Smooth muscle cell (in vitro differentiated cells): Measurements from ENCODE around the gene SCARF2. TPM values are rescaled to one million over a fixed set of nuclear protein-coding genes. Genes with fewer than 3 reads are reported as not detected.

ENCODE experiments used
- DNase-seq: peaks from one replicate; lab custom pipeline; 2025; ENCODE audit not compliant: unreplicated experiment; lab: John Stamatoyannopoulos, UW
- H2AFZ ChIP-seq: fragments of 200-600 bp; sonication (generic); 2 replicates; pipeline ENCODE4 v1.6.0; 2016; ENCODE audit warnings: antibody characterized with exemption, low read depth, mild to moderate bottlenecking
- H3F3A ChIP-seq: fragments of 200-600 bp; sonication (generic); 2 replicates; pipeline ENCODE4 v1.6.0; 2017; ENCODE audit warnings: antibody characterized with exemption, low read depth
- H3K27ac ChIP-seq: fragments of 200-600 bp; sonication (generic); 2 replicates; pipeline ENCODE4 v1.5.1; 2016; ENCODE audit warnings: low read depth, mild to moderate bottlenecking
- H3K27me3 ChIP-seq: fragments of 200-600 bp; sonication (generic); 2 replicates; pipeline ENCODE4 v1.6.1; 2016; ENCODE audit warnings: low read depth, mild to moderate bottlenecking
- H3K36me3 ChIP-seq: fragments of 200-600 bp; sonication (generic); 2 replicates; pipeline ENCODE4 v1.5.1; 2016; ENCODE audit warnings: low read depth
- H3K4me1 ChIP-seq: fragments of 200-600 bp; sonication (generic); 2 replicates; pipeline ENCODE4 v1.5.1; 2016; ENCODE audit warnings: low read depth
- H3K4me2 ChIP-seq: fragments of 200-600 bp; sonication (generic); 2 replicates; pipeline ENCODE4 v1.6.0; 2016; ENCODE audit warnings: mild to moderate bottlenecking
- H3K4me3 ChIP-seq: fragments of 200-600 bp; sonication (generic); 2 replicates; pipeline ENCODE4 v1.5.1; 2016; ENCODE audit warnings: mild to moderate bottlenecking
- H3K79me2 ChIP-seq: fragments of 200-600 bp; sonication (generic); 2 replicates; pipeline ENCODE4 v1.6.0; 2016; ENCODE audit warnings: low read depth, mild to moderate bottlenecking
- H3K9ac ChIP-seq: fragments of 200-600 bp; sonication (generic); 2 replicates; pipeline ENCODE4 v1.6.0; 2016; ENCODE audit warnings: low read depth
- H3K9me3 ChIP-seq: fragments of 200-600 bp; sonication (generic); replicated peaks from 2 replicates; pipeline ENCODE4 v1.5.1; 2016; ENCODE audit warnings: low read depth
- H4K20me1 ChIP-seq: fragments of 200-600 bp; sonication (generic); 2 replicates; pipeline ENCODE4 v1.6.0; 2016; ENCODE audit warnings: low read depth
- CTCF ChIP-seq: fragments of 200-600 bp; sonication (generic); IDR thresholded peaks from 2 replicates; pipeline ENCODE4 v1.5.1; 2017; ENCODE audit warnings: borderline replicate concordance, mild to moderate bottlenecking, antibody characterized with exemption; ENCODE audit not compliant: insufficient read depth, poor library complexity, severe bottlenecking
- WGBS: methylation state at CpG from one replicate; pipeline ENCODE4 v1.1.7; 2016; ENCODE audit warnings: low lambda C conversion rate; 5-methylcytosine and 5-hydroxymethylcytosine counted together
- polyA plus RNA-seq: library from polyadenylated mRNA; unstranded; fragments of >200 nt; fragmentation: Nextera tagmentation; extraction: Ambion mirVana; gene quantifications from 2 replicates; pipeline ENCODE4 v1.2.1, GENCODE V29; 2016
- total RNA-seq: library from RNA; depleted of rRNA; stranded (reverse); fragments of >200 nt; gene quantifications from 2 replicates; pipeline ENCODE4 v1.2.3, GENCODE V29; 2014

The SCARF2 gene
- total and polyA plus RNA-seq, 2 experiments from 2014 or later, result 30.9 to 89.8 TPM

DNA sequence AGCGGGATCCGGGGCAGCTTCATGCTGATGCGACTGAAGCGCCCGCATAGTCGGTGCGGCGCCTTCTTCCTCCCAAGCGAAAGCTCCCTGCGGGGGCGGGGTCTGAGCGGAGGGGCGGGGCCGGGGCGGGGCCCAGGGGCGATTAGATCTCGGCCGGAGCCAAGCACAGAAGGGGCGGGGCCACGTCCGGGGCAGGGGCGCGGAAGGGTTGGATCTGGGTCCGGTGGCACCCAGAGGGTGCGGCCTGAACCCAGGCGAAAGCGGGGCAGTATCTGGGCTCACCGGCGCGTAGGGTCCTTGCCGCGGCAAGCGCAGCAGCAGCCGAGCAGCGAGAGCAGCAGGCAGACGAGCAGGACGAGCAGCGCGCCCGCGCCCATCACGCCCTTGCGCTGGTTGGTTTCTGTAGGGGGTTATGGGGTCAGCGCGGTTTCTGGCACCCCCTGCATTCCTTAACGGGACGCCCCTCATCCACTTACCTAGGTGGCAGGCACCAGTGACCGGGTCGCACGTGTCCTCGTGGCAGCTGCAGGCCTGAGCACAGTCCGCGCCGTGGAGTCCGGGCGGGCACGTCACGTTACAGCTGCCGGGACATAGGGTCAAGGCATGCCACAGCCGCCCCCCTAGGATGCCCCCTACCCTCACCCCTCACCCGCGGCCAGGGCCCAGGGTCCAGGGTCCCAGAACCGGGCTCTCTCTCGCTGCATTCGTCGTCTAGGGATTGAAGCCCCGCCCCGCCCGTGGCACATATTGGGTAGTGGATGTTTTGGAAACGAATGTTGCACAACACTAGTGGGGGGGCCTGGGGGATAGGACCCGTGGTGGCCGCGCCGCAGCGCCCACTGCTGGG is 8.1 kb downstream of the SCARF2 start:
- Histone ChIP-seq H3K4me2 (no peak overlapping the region), H3K36me3 (no peaks in the 10 kb centered on the region), H3K9me3 (no peaks in the 10 kb centered on the region), H3K9ac (no peak overlapping the region), H3K4me3 (no peak overlapping the region), H3K27me3 (no peaks in the 10 kb centered on the region), H2AFZ (no peak overlapping the region), H3K4me1 (no peaks in the 10 kb centered on the region), H3K27ac (no peak overlapping the region), H3F3A (peaks cover 4% of the 10 kb centered on the region), H3K79me2 (peaks cover 21% of the 10 kb centered on the region), H4K20me1 (peaks cover 74% of the 10 kb centered on the region)
- 80% methylated on average over 55 of the region's 75 CpGs for WGBS
- no peak for TF ChIP-seq CTCF
- no peak for DNase-seq

- H3K79me2 ChIP-seq, result peaks cover 13% of the 10 kb centered on the region
- no peaks in the 10 kb centered on the region for H3K27me3 ChIP-seq
- H4K20me1 ChIP-seq, result peaks cover 66% of the 10 kb centered on the region
- WGBS, result 91% methylated on average over 20 of the region's 23 CpGs
- no peak for TF ChIP-seq CTCF
- H3K4me2 ChIP-seq, result no peak overlapping the region
- H3K4me1 ChIP-seq, result no peaks in the 10 kb centered on the region
- no peaks in the 10 kb centered on the region for H3K36me3 ChIP-seq
- no peak overlapping the region for H2AFZ ChIP-seq
- no peak overlapping the region for H3K27ac ChIP-seq
- DNase-seq, result no peak
- no peaks in the 10 kb centered on the region for H3F3A ChIP-seq
- H3K4me3 ChIP-seq, result no peak overlapping the region
- no peaks in the 10 kb centered on the region for H3K9me3 ChIP-seq
- H3K9ac ChIP-seq, result no peak overlapping the region
These were observed 8.9 kb downstream of the SCARF2 start for GRCh38 chr22:20428496-20429253.

GRCh38 chr22:20427945-20428417 is 9.6 kb downstream of the SCARF2 start:
- WGBS, result 100% methylated on average over 4 of the region's 4 CpGs
- H2AFZ ChIP-seq, result no peak overlapping the region
- H3K27me3 ChIP-seq, result no peaks in the 10 kb centered on the region
- H3K36me3 ChIP-seq, result no peaks in the 10 kb centered on the region
- H3K4me3 ChIP-seq, result no peak overlapping the region
- no peak overlapping the region for H3K9ac ChIP-seq
- TF ChIP-seq CTCF, result no peak
- no peaks in the 10 kb centered on the region for H3F3A ChIP-seq
- H3K9me3 ChIP-seq, result no peaks in the 10 kb centered on the region
- H3K4me1 ChIP-seq, result no peaks in the 10 kb centered on the region
- H3K4me2 ChIP-seq, result no peak overlapping the region
- DNase-seq, result no peak
- H3K79me2 ChIP-seq, result peaks cover 11% of the 10 kb centered on the region
- H3K27ac ChIP-seq, result no peak overlapping the region
- peaks cover 59% of the 10 kb centered on the region for H4K20me1 ChIP-seq
